Panc1 (cell line): Measurements from ENCODE around the gene PPIE. TPM values are rescaled to one million over a fixed set of nuclear protein-coding genes. Genes with fewer than 3 reads are reported as not detected.
"Not testable (repeated sequence)": the region's sequence is repeated elsewhere in the genome, so short reads cannot be mapped to it uniquely, and the experiment has no call there.

Experiments
- ATAC-seq: fragments of 200-7000 bp; cut with Tn5 transposase; 2 replicates; pipeline ENCODE4 v1.9.1; 2020; ENCODE audit warnings: mild to moderate bottlenecking, moderate library complexity
- BruUV-seq: library from RNA; stranded (reverse); fragments of 400-500 nt; replicated peaks from 2 replicates; lab custom pipeline; 2021; lab: Mats Ljungman, UMichigan
- CTCF ChIA-PET: fragments of 300-600 bp; sonication (Branson Sonifier 250); formaldehyde crosslinking; loops from one replicate; lab custom pipeline; 2022; ENCODE audit warnings: antibody characterized with exemption; lab: Charles Lee
- POLR2A ChIA-PET: fragments of 300-600 bp; sonication (Branson Sonifier 250); formaldehyde crosslinking; loops from one replicate; lab custom pipeline; 2022; ENCODE audit warnings: antibody characterized with exemption; lab: Charles Lee
- DNase-seq: peaks from one replicate; pipeline ENCODE4 v3.0.0-alpha.2; 2010; ENCODE audit warnings: low read depth, low spot score
- H3K27ac ChIP-seq: 2 replicates; pipeline ENCODE4 v1.5.1; 2011; ENCODE audit warnings: mild to moderate bottlenecking, low read length, inconsistent platforms
- H3K27me3 ChIP-seq: fragments of 200-500 bp; sonication (Bioruptor generic); 2 replicates; pipeline ENCODE4 v1.6.0; 2014; ENCODE audit warnings: low read length, inconsistent platforms; ENCODE audit not compliant: control insufficient read depth, insufficient read depth
- H3K36me3 ChIP-seq: fragments of 200-500 bp; sonication (Bioruptor generic); 2 replicates; pipeline ENCODE4 v1.5.1; 2014; ENCODE audit warnings: inconsistent platforms, mild to moderate bottlenecking, low read length, moderate library complexity; ENCODE audit not compliant: control insufficient read depth, insufficient read depth
- H3K4me1 ChIP-seq: 2 replicates; pipeline ENCODE4 v1.5.1; 2011; ENCODE audit warnings: inconsistent platforms, mild to moderate bottlenecking, low read length, moderate library complexity; ENCODE audit not compliant: control insufficient read depth, insufficient read depth
- H3K4me3 ChIP-seq, 2 experiments: 2 replicates each; pipeline ENCODE4 v1.5.1; 2011 to 2012; ENCODE audit warnings: low read depth in 2 of 2, low read length in 2 of 2, mild to moderate bottlenecking in 2 of 2, inconsistent platforms in 1 of 2, moderate library complexity in 1 of 2
- H3K9me3 ChIP-seq: fragments of 200-500 bp; sonication (Bioruptor generic); 2 replicates; pipeline ENCODE4 v1.5.1; 2014; ENCODE audit warnings: low read depth, mild to moderate bottlenecking, inconsistent platforms, low read length, moderate library complexity; ENCODE audit not compliant: control insufficient read depth, insufficient read depth
- POLR2AphosphoS5 ChIP-seq: IDR thresholded peaks from 2 replicates; pipeline ENCODE4 v1.6.1; 2012; ENCODE audit warnings: mild to moderate bottlenecking, low read depth, low read length, moderate library complexity
- SIN3A ChIP-seq: IDR thresholded peaks from 2 replicates; pipeline ENCODE4 v1.6.1; 2012; ENCODE audit warnings: low read depth, mild to moderate bottlenecking, low read length, moderate library complexity, borderline replicate concordance; ENCODE audit not compliant: insufficient read depth
- TCF7L2 ChIP-seq: IDR thresholded peaks from 2 replicates; pipeline ENCODE4 v1.6.1; 2011; ENCODE audit warnings: mild to moderate bottlenecking, low read depth, low read length, inconsistent platforms
- in situ Hi-C: cut with HindIII; loops from 2 replicates; pipeline ENCODE4 v1.10.0; 2016; ENCODE audit warnings: low sequenced_read_pairs, low pct_unique_long_range_greater_than_20kb
- intact Hi-C: fragments of 100-400 bp; cut with micrococcal nuclease; formaldehyde crosslinking; loops from one replicate; pipeline ENCODE4 v1.10.0; 2022; ENCODE audit not compliant: unreplicated experiment
- total RNA-seq: library from RNA; stranded (reverse); gene quantifications from one replicate; pipeline ENCODE4 v1.2.1, GENCODE V29; 2021; ENCODE audit not compliant: unreplicated experiment
- TF ChIP-seq, protein P1 (sequence below): fragments of 450-650 bp; IDR thresholded peaks from 2 replicates; pipeline ENCODE4 v1.5.1; 2017; ENCODE audit warnings: mild to moderate bottlenecking
- TF ChIP-seq, protein P2 (sequence below), 2 experiments: IDR thresholded peaks; 2 replicates each; pipeline ENCODE4 v1.6.1; 2011 to 2012; ENCODE audit warnings: low read depth in 2 of 2, control low read depth in 1 of 2, low read length in 1 of 2, mild to moderate bottlenecking in 1 of 2, moderate library complexity in 1 of 2; ENCODE audit not compliant: insufficient read depth in 1 of 2

Gene PPIE
- total RNA-seq, 1 experiment from 2014 or later = 53.0 TPM

DNA sequence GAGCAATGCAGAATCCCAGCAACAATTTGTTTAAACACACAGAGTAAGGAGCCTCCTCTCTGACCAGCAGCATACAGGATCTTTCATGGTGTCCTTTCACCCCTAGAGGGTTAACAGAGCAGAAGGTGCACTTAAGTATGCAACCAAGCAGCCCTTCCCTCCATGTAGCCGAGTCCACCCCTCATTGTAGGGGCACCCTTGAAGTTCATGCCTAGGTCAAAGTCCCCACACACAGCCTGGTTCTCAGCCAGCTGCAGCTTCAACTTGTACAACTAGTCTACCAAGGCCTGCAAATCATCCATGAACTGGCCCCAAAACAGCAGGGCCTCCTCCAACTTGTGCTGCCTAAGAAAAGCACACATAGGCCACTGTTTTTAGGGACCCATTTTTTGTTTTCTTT lies 57.0 kb downstream of the PPIE start:
- TF ChIP-seq POLR2AphosphoS5 (no peak), TCF7L2 (no peak), SIN3A (no peak)
- TF ChIP-seq, protein P1, sequence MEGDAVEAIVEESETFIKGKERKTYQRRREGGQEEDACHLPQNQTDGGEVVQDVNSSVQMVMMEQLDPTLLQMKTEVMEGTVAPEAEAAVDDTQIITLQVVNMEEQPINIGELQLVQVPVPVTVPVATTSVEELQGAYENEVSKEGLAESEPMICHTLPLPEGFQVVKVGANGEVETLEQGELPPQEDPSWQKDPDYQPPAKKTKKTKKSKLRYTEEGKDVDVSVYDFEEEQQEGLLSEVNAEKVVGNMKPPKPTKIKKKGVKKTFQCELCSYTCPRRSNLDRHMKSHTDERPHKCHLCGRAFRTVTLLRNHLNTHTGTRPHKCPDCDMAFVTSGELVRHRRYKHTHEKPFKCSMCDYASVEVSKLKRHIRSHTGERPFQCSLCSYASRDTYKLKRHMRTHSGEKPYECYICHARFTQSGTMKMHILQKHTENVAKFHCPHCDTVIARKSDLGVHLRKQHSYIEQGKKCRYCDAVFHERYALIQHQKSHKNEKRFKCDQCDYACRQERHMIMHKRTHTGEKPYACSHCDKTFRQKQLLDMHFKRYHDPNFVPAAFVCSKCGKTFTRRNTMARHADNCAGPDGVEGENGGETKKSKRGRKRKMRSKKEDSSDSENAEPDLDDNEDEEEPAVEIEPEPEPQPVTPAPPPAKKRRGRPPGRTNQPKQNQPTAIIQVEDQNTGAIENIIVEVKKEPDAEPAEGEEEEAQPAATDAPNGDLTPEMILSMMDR = no peak
- TF ChIP-seq, protein P2, sequence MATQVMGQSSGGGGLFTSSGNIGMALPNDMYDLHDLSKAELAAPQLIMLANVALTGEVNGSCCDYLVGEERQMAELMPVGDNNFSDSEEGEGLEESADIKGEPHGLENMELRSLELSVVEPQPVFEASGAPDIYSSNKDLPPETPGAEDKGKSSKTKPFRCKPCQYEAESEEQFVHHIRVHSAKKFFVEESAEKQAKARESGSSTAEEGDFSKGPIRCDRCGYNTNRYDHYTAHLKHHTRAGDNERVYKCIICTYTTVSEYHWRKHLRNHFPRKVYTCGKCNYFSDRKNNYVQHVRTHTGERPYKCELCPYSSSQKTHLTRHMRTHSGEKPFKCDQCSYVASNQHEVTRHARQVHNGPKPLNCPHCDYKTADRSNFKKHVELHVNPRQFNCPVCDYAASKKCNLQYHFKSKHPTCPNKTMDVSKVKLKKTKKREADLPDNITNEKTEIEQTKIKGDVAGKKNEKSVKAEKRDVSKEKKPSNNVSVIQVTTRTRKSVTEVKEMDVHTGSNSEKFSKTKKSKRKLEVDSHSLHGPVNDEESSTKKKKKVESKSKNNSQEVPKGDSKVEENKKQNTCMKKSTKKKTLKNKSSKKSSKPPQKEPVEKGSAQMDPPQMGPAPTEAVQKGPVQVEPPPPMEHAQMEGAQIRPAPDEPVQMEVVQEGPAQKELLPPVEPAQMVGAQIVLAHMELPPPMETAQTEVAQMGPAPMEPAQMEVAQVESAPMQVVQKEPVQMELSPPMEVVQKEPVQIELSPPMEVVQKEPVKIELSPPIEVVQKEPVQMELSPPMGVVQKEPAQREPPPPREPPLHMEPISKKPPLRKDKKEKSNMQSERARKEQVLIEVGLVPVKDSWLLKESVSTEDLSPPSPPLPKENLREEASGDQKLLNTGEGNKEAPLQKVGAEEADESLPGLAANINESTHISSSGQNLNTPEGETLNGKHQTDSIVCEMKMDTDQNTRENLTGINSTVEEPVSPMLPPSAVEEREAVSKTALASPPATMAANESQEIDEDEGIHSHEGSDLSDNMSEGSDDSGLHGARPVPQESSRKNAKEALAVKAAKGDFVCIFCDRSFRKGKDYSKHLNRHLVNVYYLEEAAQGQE (IDR thresholded peaks at IDR 0.05; ENCODE audit: insufficient read depth in 1 of 2, low read depth in 2 of 2, low read length in 1 of 2) = no peak
- Histone ChIP-seq H3K4me3 (no peak overlapping the region), H3K36me3 (no peaks in the 10 kb centered on the region), H3K27ac (no peak overlapping the region), H3K4me1 (peaks cover 10% of the 10 kb centered on the region; the same call in 1 of the 2 replicates), H3K9me3 (no peaks in the 10 kb centered on the region), H3K27me3 (no peaks in the 10 kb centered on the region)
- intact Hi-C loops (no loop called here), in situ Hi-C loops (no loop called here)
- ATAC-seq (no peak), DNase-seq (no peak)
- ChIA-PET CTCF (no interaction called here), POLR2A (no interaction called here)
- BruUV-seq = no TSS peak

DNA sequence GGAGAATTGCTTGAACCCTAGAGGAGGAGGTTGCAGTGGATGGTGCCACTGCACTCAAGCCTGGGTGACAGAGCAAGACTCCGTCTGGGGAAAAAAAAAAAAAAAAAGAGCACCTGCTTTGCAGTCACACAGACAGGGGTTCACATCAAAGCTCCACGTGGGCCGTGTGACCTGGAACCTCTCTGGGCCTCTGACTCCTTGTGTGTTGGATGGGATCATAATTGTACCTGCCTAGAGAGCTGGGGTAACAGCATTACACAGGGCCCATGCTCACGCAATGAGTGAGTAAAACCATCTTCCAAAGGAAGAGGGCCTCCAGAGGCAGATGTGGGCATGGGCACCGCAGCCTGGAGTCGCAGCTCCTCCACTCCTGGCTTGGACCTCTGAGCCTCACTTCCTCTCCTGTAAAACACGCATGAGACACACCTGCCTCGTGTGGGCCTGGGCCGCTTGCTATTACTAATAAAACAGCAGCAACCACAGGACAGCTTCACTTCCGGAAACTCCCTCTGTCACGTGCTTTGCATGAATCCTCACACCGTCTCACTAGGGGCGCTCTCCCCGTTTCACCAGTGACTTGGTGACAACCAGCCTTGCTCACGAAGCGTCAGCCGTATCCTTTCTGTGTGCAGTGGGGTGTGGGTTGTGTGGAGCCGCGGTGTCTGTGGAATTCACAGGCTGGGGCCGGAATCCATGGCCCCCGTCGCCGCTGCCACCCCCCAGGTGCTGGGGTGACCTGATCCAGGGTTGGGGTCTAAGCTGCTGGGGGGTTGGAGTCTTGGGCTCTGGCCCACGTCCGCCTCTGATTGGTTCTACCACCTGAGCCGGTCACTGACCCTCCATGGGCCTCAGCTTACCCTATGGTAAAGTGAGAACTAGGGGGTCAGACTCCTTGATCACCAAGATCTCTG lies 60.4 kb downstream of the PPIE start:
- H3K27ac ChIP-seq, H3K9me3 ChIP-seq, BruUV-seq, in situ Hi-C loops, H3K27me3 ChIP-seq, DNase-seq, intact Hi-C loops, H3K36me3 ChIP-seq, H3K4me3 ChIP-seq, H3K4me1 ChIP-seq: not testable (repeated sequence)
- peak; percentile 67 for ATAC-seq
- ChIA-PET POLR2A (interaction anchor here (0.7 kb wide), 1 partner anchor 408 kb away, joined by 3 read pairs; no protein-coding TSS in a partner anchor), CTCF (interaction anchor here (0.7 kb wide), 1 partner anchor 220 kb away, joined by 6 read pairs; no protein-coding TSS in a partner anchor)
